Endothelial cell of umbilical vein (primary cell): ENCODE measurements around the gene C14orf132. TPM values are rescaled to one million over a fixed set of nuclear protein-coding genes. Genes with fewer than 3 reads are reported as not detected.

Experiments used
- BruUV-seq: library from RNA; stranded (reverse); fragments of 400-500 nt; replicated peaks from 2 replicates; lab custom pipeline; 2021; lab: Mats Ljungman, UMichigan
- CTCF ChIA-PET: fragments of 300-600, 350-600 bp; sonication (Branson Sonifier 250); formaldehyde crosslinking; loops from one replicate; lab custom pipeline; 2021; ENCODE audit warnings: antibody characterized with exemption, inconsistent platforms; lab: Charles Lee
- POLR2A ChIA-PET: fragments of 300-600, 350-600 bp; sonication (Branson Sonifier 250); formaldehyde crosslinking; loops from one replicate; lab custom pipeline; 2021; ENCODE audit warnings: antibody characterized with exemption, inconsistent platforms; lab: Charles Lee
- DNase-seq: peaks from one replicate; pipeline ENCODE4 v3.0.0-alpha.2; 2011; ENCODE audit warnings: low read depth, low spot score
- FAIRE-seq: peaks from 2 replicates; lab custom pipeline; 2011; peaks lifted over from hg19 to GRCh38; lab: Jason Lieb, UNC
- H2AFZ ChIP-seq: 2 replicates; pipeline ENCODE4 v1.6.0; 2012; ENCODE audit warnings: low read depth, low read length, control low read depth, inconsistent platforms
- H3K27ac ChIP-seq: 2 replicates; pipeline ENCODE4 v1.5.1; 2011; ENCODE audit warnings: low read depth, mild to moderate bottlenecking, control low read depth, low read length, moderate library complexity; ENCODE audit not compliant: insufficient read depth
- H3K27me3 ChIP-seq, 2 experiments: 2 replicates each; pipeline versions ENCODE4 v1.6.0 to v1.6.1; 2011; ENCODE audit warnings: low read length in 2 of 2, mixed read lengths in 1 of 2; ENCODE audit not compliant: control insufficient read depth in 2 of 2, insufficient read depth in 2 of 2
- H3K36me3 ChIP-seq, 2 experiments: 2 replicates in 1 of 2; 3 replicates in 1 of 2; pipeline ENCODE4 v1.5.1; 2011; ENCODE audit warnings: low read length in 2 of 2, mild to moderate bottlenecking in 1 of 2, moderate library complexity in 1 of 2; ENCODE audit not compliant: control insufficient read depth in 2 of 2, insufficient read depth in 2 of 2; ENCODE audit errors: extremely low read depth in 1 of 2
- H3K4me1 ChIP-seq: 3 replicates; pipeline ENCODE4 v1.5.1; 2011; ENCODE audit warnings: mild to moderate bottlenecking, low read length; ENCODE audit not compliant: control insufficient read depth, insufficient read depth; ENCODE audit errors: extremely low read depth
- H3K4me2 ChIP-seq: 2 replicates; pipeline ENCODE4 v1.6.1; 2011; ENCODE audit warnings: low read length, control low read depth, mixed read lengths; ENCODE audit not compliant: insufficient read depth
- H3K4me3 ChIP-seq, 3 experiments: fragments of 200-600 bp in 1 of 3; sonication (generic), shearing (Covaris generic) in 1 of 3; replicated peaks in 1 of 3; 2 replicates each; pipeline ENCODE4 v1.5.1; 2011 to 2016; ENCODE audit warnings: control low read depth in 3 of 3, low read length in 3 of 3, mild to moderate bottlenecking in 2 of 3, inconsistent platforms in 1 of 3, low read depth in 1 of 3, moderate library complexity in 1 of 3; ENCODE audit not compliant: insufficient read depth in 1 of 3
- H3K79me2 ChIP-seq: 2 replicates; pipeline ENCODE4 v1.6.0; 2012; ENCODE audit warnings: low read length, inconsistent platforms; ENCODE audit not compliant: control insufficient read depth, insufficient read depth
- H3K9ac ChIP-seq: replicated peaks from 2 replicates; pipeline ENCODE3; 2011; ENCODE audit warnings: low read length, control low read depth; ENCODE audit not compliant: insufficient read depth; ENCODE audit errors: extremely low read depth
- H3K9me1 ChIP-seq: replicated peaks from 3 replicates; pipeline ENCODE4 v1.6.0; 2011; ENCODE audit warnings: mild to moderate bottlenecking, low read length; ENCODE audit not compliant: control insufficient read depth, insufficient read depth; ENCODE audit errors: extremely low read depth
- H3K9me3 ChIP-seq: replicated peaks from 2 replicates; pipeline ENCODE4 v1.5.1; 2012; ENCODE audit warnings: low read length, inconsistent platforms; ENCODE audit not compliant: control insufficient read depth, insufficient read depth
- H4K20me1 ChIP-seq: replicated peaks from 2 replicates; pipeline ENCODE3; 2011; ENCODE audit warnings: mild to moderate bottlenecking, low read length; ENCODE audit not compliant: control insufficient read depth, insufficient read depth; ENCODE audit errors: extremely low read depth
- CTCF ChIP-seq, 2 donors: IDR thresholded peaks; 1 replicate in 1 of 2; 2 replicates in 1 of 2; pipeline ENCODE4 v1.5.1; 2011; ENCODE audit warnings: low read length in 2 of 2, mild to moderate bottlenecking in 2 of 2, moderate library complexity in 2 of 2, control low read depth in 1 of 2, inconsistent platforms in 1 of 2, low read depth in 1 of 2; ENCODE audit not compliant: insufficient read depth in 1 of 2; ENCODE audit errors: extremely low read depth in 1 of 2
- EZH2 ChIP-seq: IDR thresholded peaks from 2 replicates; pipeline ENCODE4 v1.6.1; 2012; ENCODE audit warnings: borderline replicate concordance, low read depth, mild to moderate bottlenecking, moderate library complexity, low read length, inconsistent platforms; ENCODE audit not compliant: severe bottlenecking
- FOS ChIP-seq: IDR thresholded peaks from 2 replicates; pipeline ENCODE4 v1.6.1; 2011; ENCODE audit warnings: mild to moderate bottlenecking, low read length, moderate library complexity, borderline replicate concordance; ENCODE audit not compliant: insufficient read depth
- GATA2 ChIP-seq: IDR thresholded peaks from 2 replicates; pipeline ENCODE4 v1.7.0; 2011; ENCODE audit warnings: low read depth, mild to moderate bottlenecking, moderate library complexity, mixed read lengths, low read length; ENCODE audit not compliant: insufficient read length, insufficient read depth
- JUN ChIP-seq: IDR thresholded peaks from 2 replicates; pipeline ENCODE4 v1.6.1; 2011; ENCODE audit warnings: borderline replicate concordance, low read depth; ENCODE audit not compliant: insufficient read length, insufficient read depth
- MAX ChIP-seq: IDR thresholded peaks from 2 replicates; pipeline ENCODE4 v1.6.1; 2011; ENCODE audit not compliant: insufficient read depth, insufficient read length
- MYC ChIP-seq: IDR thresholded peaks from one replicate; pipeline ENCODE4 v1.6.1; 2011; ENCODE audit warnings: mild to moderate bottlenecking, low read depth, low read length
- POLR2A ChIP-seq: IDR thresholded peaks from 2 replicates; pipeline ENCODE4 v1.6.1; 2012; ENCODE audit warnings: low read depth, mild to moderate bottlenecking, control low read depth, low read length
- POLR2AphosphoS5 ChIP-seq: IDR thresholded peaks from 2 replicates; pipeline ENCODE4 v1.6.1; 2012; ENCODE audit warnings: low read depth, mild to moderate bottlenecking, control low read depth, low read length, moderate library complexity; ENCODE audit not compliant: insufficient read depth
- dilution Hi-C: fragments of 300-500 bp; cut with MboI; formaldehyde crosslinking; loops from one replicate; pipeline ENCODE4 v1.15.0; 2019; ENCODE audit warnings: low sequenced_read_pairs; ENCODE audit not compliant: extremely low pct_ligation_motif_present
- intact Hi-C: fragments of 100-400 bp; cut with micrococcal nuclease; formaldehyde crosslinking; loops from one replicate; pipeline ENCODE4 v1.10.0; 2022
- polyA plus RNA-seq, 4 experiments: library from polyadenylated mRNA; depleted of rRNA in 3 of 4; stranded (reverse) in 3 of 4; unstranded in 1 of 4; fragments of >200 nt; gene quantifications; 2 replicates each; pipeline versions ENCODE4 v1.2.1 to v1.2.3, GENCODE V29; 2011 to 2012; ENCODE audit warnings: missing spikeins in 1 of 4
- total RNA-seq: library from RNA; stranded (reverse); gene quantifications from 2 replicates; pipeline ENCODE4 v1.2.3, GENCODE V29; 2021

Gene C14orf132
- total and polyA plus RNA-seq, 2 donors (not counting 3 experiments of a cell fraction or from before 2014, with no cell fraction given): 3.2 to 7.6 TPM

- H2AFZ ChIP-seq: no peak overlapping the region
- DNase-seq: no peak
- TF ChIP-seq FOS (no peak), MYC (no peak), JUN (no peak)
- no peaks in the 10 kb centered on the region for H3K36me3 ChIP-seq
- intact Hi-C loops (no loop called here), dilution Hi-C loops (no loop called here)
- no peaks in the 10 kb centered on the region for H4K20me1 ChIP-seq
- no peak overlapping the region for H3K4me3 ChIP-seq
- no peaks in the 10 kb centered on the region for H3K27me3 ChIP-seq
- no peak for FAIRE-seq
- no peak overlapping the region for H3K4me2 ChIP-seq
- no peaks in the 10 kb centered on the region for H3K9me3 ChIP-seq
- no peaks in the 10 kb centered on the region for H3K79me2 ChIP-seq
- no peaks in the 10 kb centered on the region for H3K4me1 ChIP-seq
- H3K27ac ChIP-seq: no peak overlapping the region
- ChIA-PET CTCF (no interaction called here), POLR2A (no interaction called here)
- H3K9me1 ChIP-seq: no peaks in the 10 kb centered on the region
- no peak overlapping the region for H3K9ac ChIP-seq
- no TSS peak for BruUV-seq
Measured at GRCh38 chr14:96082420-96083300, 43.5 kb downstream of the C14orf132 start.

- H2AFZ ChIP-seq: no peak overlapping the region
- H3K9me3 ChIP-seq: no peaks in the 10 kb centered on the region
- no peaks in the 10 kb centered on the region for H4K20me1 ChIP-seq
- no peak for FAIRE-seq
- no peaks in the 10 kb centered on the region for H3K9me1 ChIP-seq
- BruUV-seq: no TSS peak
- POLR2A ChIA-PET: no interaction called here
- CTCF ChIA-PET: no interaction called here
- no peak for TF ChIP-seq GATA2
- no peak for TF ChIP-seq FOS
- no peak for TF ChIP-seq JUN
- no peak for TF ChIP-seq POLR2AphosphoS5
- TF ChIP-seq CTCF (IDR thresholded peaks at IDR 0.05; ENCODE audit: extremely low read depth in 1 of 2, insufficient read depth in 1 of 2, low read depth in 1 of 2, low read length in 2 of 2): no peak
- TF ChIP-seq MYC: no peak
- no peak for TF ChIP-seq MAX
- TF ChIP-seq EZH2: no peak
- no peak for TF ChIP-seq POLR2A
- no peak overlapping the region for H3K4me3 ChIP-seq
- no peak overlapping the region for H3K9ac ChIP-seq
- no peak overlapping the region for H3K4me2 ChIP-seq
- no peaks in the 10 kb centered on the region for H3K4me1 ChIP-seq
- dilution Hi-C loops: no loop called here
- H3K36me3 ChIP-seq: no peaks in the 10 kb centered on the region
- DNase-seq: no peak
- no peak overlapping the region for H3K27ac ChIP-seq
- H3K27me3 ChIP-seq: no peaks in the 10 kb centered on the region
- no peaks in the 10 kb centered on the region for H3K79me2 ChIP-seq
- intact Hi-C loops: no loop called here
Measured at GRCh38 chr14:96083667-96084320, 44.6 kb downstream of the C14orf132 start.
